Stimulated activated CD4-positive, alpha-beta T cell treated with anti-CD3 and anti-CD28 coated beads, Interleukin-1b, Interleukin-23, amount 100 ng/mL, for 48 hours (primary cell): ENCODE data around the gene NDUFS7.

Experiments used
- DNase-seq: peaks from one replicate; pipeline ENCODE4 v3.0.0-alpha.2; 2020

Gene NDUFS7

DNA sequence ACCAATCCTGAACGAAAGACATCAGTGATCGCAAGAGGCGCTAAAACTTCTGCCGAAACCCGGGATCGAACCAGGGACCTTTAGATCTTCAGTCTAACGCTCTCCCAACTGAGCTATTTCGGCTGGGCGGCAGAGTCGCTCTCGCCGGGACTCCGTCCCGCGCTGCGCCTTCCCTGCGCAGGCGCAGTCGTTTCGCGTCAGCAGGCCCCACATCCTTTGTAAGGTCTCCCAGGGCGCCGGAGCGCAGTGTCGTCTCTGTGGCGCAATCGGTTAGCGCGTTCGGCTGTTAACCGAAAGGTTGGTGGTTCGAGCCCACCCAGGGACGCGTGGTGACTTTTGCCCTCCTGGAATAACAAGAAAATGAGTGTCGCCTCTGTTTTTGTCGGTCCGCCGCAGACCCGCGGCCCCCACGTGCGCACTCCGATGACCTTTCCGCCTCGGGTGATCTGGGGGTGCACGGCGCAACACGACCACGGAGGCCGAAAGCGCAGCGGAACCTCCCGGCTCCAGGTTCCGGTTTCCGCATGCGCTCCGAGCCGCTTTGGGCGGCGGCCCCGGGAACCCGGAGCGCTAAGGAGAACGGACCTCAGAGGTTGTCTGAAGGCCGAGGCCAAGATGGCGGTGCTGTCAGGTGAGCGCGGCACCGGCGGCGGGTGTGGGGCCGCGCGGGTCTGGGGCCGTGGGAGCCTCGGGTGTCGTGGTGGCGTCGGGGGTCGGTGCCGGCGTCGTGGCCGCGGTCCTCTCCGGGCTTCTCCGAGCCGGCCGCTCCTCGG, at the start of gene NDUFS7:
Gene NDUFS7 (plus strand): TSS at position 596 of the 773 bp plus-strand sequence. CDS start 20 bp downstream, at position 616.
- DNase-seq, result peak; percentile 92

DNA sequence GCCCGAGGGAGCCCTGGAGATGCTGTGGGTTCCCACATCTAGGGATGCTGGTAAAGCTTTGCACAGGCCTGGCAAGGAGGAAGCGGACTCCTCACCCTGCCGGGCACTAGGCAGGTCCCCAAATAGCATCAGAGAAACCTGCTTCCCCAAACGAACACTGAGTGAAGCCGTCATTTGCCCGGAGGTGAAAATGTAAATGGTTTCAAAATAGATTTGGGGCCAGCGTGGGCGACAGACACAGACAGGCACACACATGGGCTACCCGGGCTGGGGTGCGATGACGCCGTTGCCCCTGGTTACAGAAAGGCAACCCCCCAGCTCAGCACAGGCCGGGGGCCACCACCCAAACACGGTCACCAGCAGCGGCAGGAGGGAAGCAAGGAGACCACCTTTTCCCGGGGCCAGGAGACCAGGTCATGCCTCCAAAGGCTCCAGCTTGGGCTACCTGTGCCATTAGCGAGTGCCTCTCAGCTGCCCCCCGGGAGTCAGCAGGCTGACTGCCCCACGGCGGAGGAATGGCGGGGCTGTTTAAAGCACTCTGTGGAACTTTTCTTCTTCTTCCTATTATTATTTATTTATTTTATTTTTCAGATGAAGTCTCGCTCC, 47.5 kb upstream of the NDUFS7 start:
- no peak for DNase-seq

DNA sequence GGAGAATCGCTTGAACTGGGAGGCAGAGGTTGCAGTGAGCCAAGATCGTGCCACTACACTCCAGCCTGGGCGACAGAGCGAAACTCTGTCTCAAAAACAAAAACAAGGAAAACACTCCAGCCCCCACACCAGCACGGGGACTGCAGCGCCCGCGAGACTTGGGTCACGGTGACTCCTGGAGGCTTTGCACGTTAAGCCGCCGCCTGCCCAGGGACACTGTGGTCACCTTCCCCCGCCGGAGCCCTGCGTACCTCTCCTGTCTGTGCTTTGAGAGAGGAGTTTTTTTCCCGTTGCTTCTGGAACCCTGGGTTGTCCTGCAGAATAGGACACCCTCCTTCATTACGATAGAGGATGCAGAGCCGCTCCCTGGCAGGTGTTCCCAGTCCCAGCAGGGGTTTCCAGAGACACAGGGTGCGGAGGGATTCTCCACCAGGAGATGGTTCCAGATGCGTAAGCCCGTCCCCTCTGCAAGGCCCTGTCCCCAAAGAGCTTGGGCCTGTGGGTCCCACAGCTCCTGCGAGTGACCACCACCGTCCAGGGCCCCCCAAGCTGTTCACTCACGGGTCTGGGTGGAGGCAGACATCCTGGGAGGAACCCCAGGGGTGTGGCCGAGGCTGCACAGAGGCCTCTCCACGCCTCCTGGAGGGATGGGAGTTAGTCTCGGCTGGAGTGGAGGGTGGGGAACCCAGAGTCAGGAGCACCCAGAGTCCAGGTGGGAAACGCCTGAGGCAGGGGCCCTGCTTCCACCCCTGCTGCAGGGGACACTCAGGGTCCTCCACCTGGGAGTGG, 42.8 kb upstream of the NDUFS7 start:
- DNase-seq, result no peak

DNA sequence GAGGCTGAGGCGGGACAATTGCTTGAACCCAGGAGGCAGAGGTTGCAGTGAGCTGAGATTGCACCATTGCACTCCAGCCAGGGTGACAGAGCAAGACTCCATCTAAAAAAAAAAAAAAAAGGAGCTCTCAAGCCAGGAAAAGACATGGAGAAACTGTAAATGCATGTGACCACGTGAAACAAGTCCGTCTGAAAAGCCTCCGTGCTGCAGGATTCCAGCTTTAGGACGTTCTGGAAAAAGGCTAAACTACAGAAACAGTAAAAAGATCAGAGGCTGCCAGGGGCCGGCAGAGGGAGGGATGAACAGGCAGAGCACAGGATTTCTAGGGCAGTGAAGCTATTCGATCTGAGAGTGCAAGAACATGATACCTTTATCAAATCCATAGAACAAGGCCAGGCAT, 40.7 kb upstream of the NDUFS7 start:
- DNase-seq, result no peak

DNA sequence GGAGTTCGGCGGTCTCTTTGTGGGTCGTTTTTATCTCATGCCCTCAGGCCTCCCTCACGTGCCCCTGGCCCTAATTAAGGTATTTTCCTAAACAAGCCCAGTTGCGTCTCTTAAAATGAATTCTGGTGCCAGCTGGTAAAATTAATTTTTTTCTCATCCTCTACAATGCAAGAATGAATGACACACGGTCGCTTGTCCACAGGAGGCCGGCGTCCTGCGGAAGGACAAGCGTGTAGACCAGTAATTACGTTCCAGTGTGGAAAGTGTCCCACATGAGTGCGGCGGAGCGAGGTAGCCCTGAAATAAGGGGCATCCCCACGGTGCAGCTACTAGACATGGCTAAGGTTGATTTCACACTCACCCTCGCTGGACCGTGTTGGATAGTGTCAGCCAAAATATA, 34.5 kb upstream of the NDUFS7 start:
- no peak for DNase-seq

DNA sequence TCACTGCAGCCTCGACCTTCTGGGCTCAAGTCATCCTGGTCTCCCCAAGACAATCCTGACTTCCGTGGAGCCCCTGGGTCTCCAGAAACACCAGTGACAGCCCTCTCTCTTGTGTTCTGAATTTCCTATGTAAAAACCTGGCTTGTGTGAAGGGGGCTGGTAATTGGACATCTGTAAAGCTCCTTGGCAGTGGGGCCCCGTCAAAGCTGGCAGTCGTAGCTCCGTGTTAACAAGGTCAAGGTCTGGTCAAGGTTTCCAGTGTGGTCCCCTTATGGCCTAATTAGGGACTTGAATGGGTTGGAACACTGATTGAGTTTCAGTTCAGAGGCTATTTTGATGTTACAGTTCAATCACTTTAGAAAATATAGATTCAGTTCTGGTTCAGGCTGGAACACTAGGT, 32.8 kb upstream of the NDUFS7 start:
- no peak for DNase-seq

DNA sequence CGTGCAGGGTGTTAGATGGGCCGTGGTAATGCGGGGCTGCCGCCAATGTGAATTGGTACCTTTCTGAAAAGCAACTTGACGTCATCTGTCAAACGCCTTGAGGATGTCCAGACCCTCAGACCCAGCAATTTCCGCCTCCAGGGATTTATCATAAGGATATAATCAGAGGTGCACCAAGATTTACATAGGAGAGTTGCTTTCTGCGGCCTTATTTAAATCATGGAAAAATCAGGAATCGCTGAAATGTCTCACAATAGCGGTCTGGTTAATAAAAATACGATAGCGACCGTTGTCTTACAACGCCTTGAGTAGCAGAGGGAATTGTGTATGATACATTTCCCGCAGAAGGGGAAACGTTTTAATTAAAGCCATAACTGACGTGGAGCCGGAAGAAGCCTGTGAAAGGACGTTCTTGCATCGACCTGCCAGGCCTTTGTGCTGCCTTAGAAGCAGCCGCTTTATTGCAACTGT, 32.3 kb upstream of the NDUFS7 start:
- DNase-seq, result no peak

DNA sequence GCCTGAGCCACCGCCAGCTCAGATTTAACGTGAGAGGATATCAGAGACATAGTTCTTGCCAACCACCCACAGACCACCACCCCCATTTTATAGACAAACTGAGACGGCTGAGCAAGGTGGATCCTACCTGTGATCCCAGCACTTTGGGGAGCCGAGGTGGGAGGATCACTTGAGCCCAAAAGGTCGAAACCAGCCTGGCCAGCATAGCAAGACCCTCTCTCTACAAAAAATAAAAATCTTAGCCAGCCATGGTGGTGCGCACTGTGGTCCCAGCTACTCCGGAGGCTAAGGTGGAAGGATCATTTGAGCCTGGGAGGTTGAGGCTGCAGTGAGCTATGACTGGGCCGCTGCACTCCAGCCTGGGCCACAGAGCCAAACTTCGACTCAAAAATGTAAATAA, 30.6 kb upstream of the NDUFS7 start:
- DNase-seq, result no peak

DNA sequence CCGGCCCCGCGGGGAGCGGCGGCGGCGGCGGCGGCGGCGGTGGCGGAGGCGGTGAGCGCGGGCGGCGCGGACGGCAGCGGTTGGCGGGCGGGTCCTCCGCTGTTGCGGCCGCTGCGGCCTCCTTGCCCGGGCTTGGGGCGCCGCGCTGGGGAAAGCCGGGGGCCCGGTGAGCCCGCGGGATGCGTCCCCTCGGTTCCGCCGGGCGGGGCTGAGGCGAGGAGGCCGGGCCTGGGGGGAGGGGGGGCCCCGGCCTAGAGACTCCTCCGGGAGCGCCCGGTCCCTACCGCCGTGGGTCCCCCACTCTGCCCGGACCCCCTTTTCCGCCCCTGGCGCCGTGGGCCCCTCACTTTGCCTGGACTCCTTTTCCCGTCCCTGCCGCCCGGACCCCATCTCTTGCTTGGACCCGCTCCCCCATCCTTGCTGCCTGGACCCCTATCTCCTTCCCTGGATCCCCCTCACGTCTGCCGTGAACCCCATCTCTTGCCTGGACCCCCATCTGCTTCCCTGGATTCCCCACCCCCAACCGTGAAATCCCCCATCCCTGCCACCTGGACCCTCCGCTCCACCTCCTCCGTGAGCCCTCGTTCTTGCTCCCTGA, 28.6 kb upstream of the NDUFS7 start:
- peak; percentile 10 for DNase-seq

DNA sequence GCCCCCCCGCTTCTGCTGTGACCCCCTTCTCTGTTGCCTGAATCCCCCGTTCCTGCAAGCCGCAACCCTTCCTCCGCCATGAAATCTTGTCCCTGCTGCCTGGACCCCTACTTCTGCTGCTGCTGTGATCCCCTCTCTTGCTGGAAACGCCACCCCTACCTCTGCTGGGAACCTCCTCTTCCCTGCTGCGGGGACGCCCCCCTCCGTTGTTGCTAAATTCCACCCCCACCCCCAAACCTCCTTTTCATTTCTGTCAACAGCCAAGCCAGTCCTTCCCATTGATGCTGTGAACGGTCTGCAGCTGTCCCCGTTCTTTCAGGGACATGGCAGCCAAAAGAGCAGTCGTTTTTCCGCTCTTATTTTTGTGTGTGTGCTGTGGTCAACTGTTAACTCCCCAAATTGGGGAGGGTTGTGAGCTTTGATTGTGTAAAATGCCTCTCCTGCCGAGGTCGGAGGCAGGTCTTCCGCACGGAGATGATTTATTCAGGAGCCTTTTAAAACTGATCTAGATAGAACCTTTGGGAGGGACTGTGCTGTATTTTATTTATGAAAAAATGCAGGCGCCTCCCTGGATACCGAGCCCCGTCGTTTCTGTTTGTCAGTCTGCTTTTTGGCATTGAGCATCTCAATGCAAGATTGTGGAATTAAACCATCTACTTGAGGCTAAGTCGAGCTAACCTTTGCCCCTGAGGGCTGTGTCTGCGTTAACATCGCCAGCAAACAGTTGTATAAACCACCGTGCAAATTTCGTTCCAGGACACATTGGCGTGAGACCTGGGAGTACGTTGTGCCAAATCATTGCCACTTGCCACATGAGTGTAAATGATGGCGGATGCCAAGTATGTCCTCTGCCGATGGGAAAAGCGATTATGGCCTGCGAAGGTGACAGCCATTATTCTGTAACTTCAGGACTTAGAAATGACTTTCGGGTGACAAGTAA, 27.9 kb upstream of the NDUFS7 start:
- DNase-seq, result no peak

DNA sequence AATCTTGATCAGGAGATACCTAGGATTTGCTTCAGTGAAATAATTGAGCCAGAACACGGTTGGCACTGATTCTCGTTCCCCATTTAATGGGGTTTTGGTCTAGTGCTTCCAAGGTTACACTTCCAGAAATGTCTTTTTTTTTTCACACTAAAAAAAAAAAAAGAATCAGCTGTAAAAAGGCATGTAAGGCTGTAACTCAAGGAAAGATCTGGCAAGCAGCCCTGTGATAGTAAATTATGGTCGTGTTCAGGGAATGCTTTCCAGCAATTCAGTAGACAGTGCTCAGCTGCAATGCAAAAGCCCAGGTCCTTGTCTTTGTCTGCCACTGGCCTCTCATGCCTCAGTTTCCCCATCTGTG, 27.2 kb upstream of the NDUFS7 start:
- no peak for DNase-seq

DNA sequence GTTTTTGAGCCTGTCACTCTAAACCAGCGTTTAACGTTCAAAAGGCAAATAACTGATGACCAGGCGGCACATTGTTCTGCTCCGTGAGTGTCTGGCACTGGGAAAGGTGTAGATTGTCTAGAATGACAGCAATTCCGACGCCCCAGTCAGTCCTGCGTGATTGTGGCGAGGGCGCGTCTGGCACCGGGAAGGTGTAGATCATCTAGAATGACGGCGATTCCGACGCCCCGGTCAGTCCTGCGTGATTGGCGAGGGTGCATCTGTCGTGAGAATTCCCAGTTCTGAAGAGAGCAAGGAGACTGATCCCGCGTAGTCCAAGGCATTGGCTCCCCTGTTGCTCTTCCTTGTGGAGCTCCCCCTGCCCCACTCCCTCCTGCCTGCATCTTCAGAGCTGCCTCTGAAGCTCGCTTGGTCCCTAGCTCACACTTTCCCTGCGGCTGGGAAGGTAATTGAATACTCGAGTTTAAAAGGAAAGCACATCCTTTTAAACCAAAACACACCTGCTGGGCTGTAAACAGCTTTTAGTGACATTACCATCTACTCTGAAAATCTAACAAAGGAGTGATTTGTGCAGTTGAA, 26.1 kb upstream of the NDUFS7 start:
- no peak for DNase-seq

DNA sequence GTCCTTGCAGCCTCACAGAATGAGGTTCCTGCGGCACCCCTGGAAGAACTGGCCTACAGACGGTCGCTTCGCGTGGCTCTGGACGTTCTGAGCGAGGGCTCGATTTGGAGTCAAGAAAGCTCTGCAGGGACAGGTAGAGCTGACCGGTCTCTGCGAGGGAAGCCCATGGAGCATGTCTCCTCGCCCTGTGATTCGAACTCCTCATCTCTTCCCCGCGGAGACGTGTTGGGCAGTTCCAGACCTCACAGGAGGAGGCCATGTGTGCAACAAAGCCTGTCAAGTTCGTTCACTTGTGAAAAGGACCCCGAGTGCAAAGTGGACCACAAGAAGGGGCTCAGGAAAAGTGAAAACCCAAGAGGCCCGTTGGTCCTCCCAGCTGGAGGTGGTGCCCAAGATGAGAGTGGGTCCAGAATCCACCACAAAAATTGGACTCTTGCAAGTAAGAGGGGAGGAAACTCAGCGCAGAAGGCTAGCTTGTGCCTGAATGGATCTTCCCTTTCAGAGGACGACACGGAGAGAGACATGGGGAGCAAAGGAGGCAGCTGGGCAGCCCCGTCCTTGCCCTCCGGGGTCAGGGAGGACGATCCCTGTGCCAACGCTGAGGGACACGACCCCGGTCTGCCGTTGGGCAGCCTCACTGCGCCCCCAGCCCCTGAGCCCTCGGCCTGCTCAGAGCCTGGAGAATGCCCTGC, 23.4 kb upstream of the NDUFS7 start:
- no peak for DNase-seq

DNA sequence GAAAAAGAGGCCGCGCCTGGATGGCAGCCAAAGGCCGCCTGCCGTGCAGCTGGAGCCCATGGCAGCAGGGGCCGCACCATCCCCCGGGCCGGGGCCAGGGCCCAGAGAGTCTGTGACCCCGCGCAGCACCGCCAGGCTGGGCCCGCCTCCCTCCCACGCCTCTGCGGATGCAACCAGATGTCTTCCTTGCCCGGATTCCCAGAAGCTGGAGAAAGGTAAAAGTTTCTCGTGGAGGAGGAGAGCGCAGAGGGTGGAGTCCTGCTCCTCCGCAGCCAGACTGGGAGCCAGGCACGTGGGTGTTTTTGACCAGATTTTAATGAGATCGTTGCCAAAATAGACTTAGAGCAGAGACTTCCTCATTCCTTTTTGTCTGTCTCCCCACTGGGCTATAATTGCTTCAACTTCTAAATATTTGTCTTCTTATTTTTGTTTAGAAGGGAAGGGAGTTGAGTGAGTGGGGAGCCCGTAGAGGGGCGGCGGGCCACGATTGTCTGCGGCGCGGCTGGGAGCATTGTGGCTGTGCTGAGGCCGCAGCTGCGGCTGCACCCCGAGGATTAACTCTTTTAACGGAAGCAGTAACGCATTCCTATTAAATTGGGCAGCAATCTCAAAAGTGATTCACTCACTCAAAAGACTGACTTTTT, 22.8 kb upstream of the NDUFS7 start:
- no peak for DNase-seq

DNA sequence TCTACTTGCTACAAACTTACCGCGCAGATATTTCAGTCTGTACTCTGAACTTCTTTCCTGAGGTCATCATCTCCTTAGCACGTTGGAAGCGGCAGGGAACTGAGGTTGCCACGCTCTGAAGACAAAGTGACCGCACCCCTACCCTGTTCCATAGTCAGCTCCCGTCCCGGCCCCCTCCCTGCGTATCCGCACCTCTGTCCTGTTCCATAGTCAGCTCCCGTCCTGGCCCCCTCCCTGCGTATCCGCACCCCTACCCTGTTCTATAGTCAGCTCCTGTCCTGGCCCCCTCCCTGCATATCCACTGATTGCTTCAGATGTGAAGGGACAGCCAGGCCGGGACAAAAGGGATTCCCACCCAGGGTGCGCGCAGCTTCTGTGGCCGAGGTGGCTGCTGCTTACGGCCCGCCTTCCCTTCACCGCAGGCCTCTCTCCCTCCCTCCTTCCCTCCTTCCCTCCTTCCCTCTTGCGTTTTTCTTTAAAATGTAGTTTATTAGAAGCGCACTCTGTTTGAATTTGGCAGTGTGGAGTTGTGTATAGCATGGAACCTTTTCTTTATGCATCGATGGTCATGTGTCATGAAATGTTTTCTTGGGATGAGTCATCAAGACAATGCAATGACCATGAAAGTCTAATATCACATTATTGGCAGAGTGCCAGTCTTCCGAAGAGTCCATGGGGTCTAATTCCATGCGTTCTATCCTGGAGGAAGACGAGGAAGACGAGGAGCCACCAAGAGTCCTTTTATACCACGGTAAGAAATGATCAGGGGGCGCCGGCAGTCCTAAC, 21.9 kb upstream of the NDUFS7 start:
- no peak for DNase-seq

DNA sequence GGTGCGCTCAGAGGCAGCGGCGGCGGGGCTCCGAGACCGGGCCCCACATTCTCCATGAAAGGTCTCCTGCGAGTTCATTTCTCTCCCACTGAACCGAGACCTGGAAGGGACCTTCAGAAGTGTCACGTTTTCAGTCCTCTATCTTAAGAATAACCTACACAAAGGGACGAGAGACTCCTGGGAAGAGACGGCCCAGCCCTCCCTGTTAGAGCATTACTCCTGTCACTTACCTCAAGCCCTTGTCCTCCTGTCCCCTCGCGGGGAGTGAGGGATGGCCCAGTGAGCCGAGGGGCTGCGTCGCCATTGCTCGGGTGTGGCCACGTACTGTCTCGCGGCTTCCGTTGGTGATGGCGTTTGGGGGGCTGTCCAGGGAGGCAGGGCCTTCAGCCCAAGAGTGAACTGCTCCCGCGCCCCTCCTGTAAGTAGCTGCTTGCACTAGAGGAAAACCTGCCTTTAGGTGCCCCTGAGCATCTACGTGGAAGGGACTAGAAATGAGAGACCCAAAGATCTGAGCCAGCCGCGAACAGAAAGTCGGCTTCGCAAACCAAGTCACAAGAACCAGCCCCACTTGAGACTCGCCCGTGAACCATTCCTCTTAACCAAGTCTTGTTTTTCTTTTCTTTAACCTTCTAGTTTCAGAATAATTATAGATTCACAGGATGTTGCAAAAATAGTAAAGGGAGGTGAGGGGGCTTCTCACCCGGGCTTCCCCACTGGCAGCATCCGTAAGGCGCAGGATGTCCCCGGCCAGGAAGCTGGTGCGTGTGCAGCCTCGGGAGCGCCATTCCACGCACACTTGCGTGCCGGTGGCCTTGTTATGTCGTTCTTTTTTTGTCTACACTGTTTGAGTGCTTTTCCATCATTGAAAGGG, 21.1 kb upstream of the NDUFS7 start:
- no peak for DNase-seq

DNA sequence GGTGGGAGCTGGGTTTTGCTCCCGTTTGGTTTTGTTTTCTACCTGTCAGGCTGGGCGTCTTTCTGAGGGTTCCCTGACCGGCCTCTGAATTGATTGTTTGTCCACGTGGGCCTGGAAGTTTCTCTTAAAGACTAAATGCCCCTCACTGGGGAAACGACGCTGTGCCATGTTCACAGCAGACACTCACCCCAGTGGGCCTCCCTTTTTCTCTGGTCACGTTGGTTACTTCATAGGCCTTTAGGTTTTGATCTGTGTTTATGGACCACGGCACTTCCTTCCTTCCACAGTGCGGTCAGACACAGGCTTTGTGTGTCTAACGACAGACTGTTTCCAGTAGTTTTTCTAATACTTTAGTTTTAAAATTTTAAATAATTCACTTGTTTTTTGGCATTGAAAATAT, 20.1 kb upstream of the NDUFS7 start:
- DNase-seq, result no peak

DNA sequence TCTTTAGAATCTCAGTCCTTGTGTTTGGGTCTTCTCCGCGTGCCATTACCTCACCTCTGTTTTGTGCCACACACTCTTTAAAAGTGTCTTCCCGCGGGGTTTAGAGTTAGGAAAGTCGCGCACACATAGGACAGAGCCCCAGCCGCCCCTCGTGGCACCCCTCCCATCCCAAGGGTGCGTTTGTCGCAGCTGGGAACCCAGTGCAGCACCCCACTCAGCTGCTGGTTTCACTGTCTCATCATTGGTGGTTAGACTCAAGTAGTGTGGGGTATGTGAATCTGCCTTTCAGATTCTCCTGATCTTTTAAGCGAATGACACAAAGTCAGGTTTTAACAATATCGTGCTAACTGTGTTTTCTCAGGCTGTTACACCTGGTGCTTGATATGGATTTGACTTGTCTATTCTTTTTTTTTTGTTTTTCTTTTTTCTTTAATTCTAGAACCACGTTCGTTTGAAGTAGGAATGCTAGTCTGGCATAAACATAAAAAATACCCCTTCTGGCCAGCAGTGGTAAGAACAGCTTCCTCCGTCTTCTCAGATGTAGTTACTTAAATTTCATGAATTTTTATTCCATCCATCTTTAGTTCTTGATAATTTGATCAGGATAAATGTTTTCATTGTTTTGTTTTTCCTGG, 19.5 kb upstream of the NDUFS7 start:
- DNase-seq, result no peak
